Dermis blood vessel endothelial cell (primary cell): ENCODE measurements around the gene CADM1. TPM values are rescaled to one million over a fixed set of nuclear protein-coding genes. Genes with fewer than 3 reads are reported as not detected.

Experiments used
- DNase-seq: peaks from one replicate; pipeline ENCODE4 v3.0.0; 2010
- total RNA-seq: library from RNA; depleted of rRNA; stranded (reverse); fragments of >200 nt; gene quantifications from 2 replicates; pipeline ENCODE4 v1.2.3, GENCODE V29; 2014

CADM1 gene
- total RNA-seq = 0.56 and 2.2 TPM in 2 replicates

DNA sequence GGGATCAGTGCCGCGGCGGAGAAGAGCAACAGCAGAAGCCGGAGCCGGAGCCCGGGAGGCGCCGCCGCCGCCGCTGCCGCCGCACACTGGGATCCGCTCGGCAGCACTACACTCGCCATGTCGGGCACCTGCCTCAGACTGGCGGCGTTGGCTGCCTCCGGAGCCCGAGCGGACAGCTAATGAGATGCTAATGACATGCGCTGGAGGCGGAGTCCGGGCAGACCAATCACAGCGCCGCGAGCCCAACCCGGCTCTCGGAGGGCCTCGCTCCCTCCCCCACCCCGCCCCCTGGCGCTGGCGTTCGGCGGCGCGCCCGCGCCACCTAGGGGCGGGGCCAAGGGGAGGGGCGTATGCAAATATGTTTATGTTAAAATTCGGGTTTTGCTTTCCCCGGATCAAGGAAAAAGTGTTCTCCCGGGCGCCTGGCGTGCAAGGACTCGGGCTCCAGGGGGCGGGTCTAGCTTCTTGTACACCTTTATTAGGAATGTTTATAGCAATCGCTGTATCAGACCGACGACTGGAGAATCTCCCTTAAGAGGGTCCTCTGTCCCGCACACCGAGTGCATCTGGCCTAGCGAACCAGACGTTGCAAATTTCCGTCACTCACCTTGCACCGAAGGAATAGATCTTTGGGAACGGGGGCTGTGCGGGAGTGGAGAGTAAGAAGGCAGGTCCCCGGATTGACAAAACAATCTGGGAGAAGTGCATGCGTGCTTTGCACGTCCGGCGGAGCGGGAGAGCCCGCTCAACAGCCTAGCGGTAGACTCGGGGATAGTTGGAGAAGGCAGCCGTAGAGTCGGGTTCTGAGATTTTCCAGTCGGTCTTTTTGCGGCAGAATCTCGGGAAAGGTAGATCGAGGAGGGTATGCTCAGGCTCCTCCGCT, at the start of gene CADM1:
Gene CADM1, minus strand, starts transcription at position 140 of the 883 bp plus-strand sequence.
- DNase-seq = peak; percentile 90

DNA sequence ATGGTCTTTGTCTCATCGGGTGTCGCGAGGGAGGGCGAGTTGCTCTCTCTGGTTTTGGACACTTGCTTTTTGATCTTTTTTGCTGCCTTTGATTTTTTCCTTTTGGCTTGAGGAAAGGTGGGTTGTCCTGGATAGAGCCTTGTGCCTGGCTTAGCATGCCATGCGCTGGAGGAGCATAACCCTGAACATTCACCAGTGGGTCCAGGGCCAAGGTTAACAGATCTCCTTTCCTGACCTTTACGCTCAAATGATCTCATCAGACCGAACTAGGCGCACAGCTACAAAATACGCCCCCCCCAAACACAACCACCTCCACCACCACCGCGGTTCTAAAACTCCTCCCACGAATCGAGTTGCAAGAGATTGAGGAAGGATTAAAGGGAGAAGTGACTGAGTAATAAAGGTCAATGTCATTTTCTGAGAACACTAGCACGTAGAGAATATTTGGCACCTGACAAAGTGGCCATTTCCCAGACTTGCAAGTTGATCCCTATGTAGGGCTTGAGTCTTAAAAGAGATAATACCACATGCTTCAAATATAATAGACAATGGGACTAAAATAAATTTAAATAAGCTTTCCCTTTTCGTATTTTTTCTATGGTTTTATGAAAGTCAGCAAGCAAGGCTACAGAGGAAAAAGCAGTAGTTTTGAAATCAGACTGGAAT, 48.7 kb upstream of the CADM1 start:
- DNase-seq = no peak

DNA sequence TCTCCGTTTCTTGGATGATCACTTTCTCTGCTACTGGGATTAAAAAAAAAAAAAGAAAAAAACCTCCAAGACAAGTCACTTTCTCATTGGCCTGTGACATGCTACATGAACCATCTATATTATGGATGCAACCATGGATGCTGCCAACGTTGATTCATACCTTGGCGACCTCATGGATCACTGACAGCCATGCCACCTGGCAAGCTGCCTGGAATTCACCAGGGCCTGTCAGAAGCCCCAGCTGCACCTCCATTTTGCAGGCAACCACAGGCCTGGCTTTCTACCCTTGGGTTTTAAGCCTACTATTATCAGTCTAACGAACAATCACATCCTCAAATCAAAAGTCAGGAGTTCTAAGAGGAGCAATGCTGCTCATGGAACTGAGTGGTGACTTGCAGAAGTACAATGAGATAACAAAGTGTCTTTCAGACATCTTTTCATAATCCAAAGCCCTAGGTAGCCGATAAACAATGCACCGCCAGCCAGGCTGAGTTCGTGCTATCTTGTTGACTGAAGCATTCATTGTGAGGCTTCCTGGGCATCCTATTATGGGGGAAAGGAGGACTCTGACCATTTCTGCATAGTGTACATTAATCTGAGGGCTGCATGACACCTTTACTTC, 48.0 kb upstream of the CADM1 start:
- no peak for DNase-seq

DNA sequence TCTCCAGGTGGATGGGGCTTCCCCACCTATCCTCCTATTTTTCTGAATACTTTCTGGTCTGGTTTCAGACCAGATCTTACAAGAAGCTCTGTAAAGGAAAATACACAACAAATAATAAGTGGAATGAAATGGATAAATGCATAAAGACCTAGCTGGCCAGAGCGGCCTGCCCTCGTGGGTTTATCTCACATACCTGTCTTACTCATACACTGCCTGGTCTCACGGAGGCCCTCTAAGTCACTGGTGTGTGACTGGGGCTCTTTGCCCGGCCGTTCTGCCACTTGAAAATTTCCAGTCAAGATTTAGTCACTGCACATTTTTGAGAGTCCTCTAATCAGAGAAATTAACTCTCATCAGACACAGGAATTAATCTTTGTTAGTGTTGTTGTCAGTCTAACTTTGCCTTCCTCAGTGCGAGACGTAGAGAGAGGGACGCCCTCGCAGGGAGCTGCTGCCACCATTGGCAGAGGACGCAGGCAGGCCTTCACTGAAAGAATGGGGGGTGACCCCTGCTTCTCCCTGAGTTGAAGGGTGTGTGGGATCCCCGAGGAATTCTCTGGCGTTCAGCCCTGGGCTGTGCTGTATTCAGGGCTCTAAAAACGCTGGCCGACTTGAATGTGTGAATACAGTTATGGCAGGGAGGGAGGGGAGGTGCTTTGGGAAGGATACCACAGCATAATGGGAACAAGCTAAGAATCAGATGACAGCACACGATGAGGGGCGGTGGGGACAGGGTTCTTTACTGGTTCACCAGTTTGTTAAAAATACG, 46.3 kb upstream of the CADM1 start:
- no peak for DNase-seq

DNA sequence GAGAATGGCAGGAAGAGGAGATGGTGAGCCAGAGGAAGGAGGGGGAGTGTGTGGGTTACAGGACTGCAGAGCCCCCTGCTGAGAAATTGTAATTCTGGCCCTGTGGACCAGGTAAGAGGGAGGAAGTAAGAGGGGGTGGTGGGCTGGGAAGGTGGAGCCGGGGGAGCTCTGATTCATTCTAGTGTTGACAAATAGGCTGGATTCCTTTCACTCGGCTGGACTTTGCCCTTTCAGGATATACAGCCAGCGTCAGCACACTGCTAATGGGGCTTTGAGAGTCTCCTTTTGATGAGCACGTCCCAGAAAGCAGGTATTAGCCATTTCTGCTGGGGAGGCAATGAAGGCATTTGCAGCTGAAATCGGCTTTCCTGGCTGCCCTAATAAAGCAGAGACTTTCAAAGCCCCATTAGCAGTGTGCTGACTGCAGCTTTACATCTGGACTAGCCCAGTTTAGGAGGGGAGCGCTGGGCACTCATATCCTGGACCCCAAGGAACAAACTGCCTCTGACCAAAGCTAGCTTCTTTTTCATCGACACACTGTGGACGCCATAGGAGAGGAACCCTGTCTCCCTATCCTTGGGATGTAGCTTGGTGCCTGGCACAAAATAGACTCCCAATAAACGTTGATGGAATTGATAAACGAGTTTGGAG, 44.8 kb upstream of the CADM1 start:
- DNase-seq = no peak

DNA sequence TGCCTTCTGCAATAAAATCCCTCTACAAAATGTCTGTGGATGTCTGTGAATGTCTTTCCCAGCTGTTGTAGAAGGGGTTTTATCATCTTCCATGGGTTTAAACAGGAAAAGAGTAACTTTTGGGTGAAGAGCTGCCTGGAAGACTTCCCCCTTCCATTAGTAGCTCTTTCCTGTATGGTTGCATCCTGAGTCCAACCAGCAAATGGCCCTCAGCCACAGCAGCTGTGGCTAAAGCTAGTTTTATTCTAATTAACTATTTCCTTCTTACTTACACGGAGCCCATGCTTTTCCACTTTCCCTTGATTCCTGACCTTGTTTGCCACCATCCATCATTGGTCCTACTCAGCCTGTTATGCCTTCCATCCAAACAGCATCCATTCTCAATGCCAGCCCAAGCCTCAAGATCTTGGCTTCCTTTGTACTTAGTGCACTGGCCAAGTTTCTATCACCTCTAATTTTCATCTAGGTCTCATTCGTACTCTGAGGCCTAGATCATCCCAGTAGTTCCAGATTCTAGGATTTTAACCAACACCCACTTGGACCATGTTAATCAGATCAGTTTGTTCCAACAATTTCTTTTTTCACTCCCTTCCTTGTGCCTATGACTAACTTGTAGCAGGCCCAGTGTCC, 41.5 kb upstream of the CADM1 start:
- no peak for DNase-seq

DNA sequence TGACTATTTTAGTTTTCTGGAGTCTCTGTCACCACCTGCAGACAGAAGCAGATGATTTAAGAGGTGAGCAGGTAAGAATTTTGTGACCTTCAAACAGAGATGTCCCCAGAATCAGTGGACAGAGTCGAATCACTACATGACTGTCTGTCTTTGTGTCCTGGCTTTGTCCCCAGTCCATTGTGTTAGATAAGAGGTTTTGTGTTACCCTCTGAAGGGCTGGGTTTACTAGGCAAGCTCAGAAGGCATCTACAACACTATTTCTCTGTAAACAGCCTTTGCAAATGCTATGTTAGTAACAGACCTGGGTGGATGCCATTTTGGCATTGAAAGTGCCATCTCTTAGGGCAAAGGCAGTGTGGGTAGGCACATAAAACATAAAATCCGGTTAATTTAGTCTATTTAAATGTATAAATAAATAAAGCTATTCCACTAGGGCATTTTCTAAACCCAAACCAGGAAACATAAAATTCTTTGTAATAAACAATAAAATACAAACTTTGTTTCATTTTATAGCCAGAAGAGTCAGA, 40.3 kb upstream of the CADM1 start:
- no peak for DNase-seq

DNA sequence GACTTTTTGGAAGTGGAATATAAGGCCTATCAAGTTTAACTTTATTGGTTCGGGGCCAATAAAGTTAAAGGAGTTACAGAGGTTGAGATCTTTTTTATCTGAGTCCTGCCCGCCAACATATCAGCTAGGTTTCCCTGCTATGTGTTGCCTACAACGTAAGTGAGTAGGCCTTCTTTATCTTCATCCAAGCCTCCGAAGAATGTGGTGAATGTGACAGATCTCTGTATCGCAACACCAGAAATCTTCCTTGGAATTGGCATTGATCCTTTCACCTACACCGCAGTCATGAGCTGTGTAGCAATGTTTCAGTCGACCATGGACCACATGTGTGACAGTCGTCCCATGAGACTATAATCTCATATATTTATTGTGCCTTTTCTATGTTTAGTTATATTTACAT, 37.3 kb upstream of the CADM1 start:
- no peak for DNase-seq

DNA sequence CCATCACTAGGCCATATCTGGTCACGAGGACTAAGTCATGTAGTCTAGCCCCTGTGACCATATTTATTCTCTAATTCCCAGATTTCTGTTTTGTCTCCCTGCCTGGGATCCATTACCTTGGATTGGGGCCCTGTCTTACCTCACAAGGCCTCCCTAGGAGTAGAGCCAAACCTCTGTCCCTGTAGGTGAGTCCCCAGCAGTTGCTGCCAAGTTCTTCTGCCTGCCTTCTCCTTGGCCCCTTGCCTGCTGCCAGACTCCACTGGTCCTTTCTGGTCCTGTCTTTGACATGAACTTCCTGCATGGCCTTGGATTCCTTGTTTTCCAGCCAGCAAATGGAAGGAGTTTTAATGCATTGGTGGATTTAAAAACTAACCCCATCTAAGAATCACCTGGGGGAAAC, 35.6 kb upstream of the CADM1 start:
- DNase-seq = no peak

DNA sequence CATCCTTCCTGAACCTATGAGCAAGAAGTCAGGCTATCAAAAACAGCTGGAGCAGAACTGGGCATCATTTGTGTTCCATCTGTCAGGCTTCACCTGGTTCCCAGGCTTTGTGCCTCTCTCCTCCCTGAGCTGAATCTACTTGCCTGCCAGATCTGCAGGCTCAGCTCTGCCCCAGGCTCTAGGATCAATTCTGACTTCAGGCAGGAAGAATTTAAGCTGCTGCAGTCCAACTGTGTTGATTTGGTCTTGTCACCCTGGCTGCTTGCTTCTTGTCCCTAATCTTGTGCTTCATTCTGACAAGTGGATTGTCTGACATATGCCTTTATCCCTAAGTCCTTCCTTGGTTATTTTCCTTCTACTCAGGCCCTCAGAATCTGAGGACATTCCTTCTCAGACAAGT, 31.6 kb upstream of the CADM1 start:
- DNase-seq = no peak

DNA sequence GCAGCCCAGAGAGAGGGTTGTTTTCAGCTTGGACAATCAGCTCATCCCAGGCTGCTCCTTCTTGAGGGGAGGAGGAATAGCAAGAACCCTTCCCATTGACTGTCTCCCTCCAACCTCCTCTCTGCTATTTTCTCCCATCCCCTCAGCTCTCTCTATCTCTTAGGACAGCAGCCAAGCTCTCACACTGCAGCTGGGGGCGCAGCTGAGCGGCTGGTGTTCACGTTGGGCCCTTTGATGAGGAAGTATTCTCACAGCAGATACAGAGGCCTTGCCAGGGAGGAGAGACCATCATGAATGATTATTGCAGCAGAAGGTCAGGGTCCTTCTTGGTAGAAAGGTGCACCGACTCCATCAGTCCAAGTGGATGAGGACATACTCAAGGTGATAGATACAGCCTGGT, 26.5 kb upstream of the CADM1 start:
- DNase-seq = no peak

DNA sequence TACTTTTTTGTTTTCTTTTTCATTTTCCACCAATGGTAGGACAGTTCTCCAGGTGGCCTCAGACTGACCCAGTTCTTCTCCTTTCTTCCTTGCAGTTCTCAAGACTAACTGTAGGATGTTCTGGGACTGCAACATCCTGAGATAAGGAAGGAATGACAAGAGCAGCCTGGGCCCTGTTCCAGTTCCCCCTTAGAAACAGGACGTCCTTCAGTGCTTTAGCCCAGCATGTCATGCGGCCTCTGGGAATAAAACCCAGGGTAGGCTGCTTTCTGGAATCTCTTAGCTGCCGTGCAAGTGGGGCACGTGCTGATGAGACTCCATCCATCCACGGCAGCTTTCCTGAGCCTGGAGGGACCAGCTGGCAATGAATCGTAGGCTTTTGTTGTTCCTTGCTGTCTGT, 24.0 kb upstream of the CADM1 start:
- DNase-seq = no peak

DNA sequence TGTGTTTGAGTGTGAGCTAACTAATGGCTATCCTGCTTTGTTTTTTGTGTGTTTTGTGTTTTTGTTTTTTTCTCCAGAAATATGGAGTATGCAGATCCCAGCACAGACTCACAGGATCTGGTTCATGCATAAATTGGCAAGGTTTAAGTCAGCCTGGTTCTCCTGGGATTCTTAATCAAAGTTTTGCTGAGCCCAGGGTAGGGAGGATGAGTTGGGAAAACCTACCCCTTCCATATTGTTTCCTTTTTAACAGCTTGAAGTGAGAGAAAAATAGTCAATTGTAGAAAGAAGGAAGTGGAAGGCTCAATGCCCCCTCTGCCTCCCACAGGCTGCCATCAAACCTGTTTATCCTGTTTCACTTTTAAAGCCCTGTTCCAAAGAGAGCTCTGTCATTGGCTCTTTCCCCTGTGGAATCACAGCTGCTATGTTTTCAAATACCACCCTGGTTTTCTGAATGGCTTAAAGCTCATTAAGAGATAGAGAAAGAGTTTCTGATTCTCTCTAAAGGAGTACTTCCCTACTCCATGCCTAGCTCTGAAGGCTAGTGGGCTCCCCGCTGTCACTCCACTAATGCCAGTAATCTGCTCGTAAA, 23.4 kb upstream of the CADM1 start:
- no peak for DNase-seq

DNA sequence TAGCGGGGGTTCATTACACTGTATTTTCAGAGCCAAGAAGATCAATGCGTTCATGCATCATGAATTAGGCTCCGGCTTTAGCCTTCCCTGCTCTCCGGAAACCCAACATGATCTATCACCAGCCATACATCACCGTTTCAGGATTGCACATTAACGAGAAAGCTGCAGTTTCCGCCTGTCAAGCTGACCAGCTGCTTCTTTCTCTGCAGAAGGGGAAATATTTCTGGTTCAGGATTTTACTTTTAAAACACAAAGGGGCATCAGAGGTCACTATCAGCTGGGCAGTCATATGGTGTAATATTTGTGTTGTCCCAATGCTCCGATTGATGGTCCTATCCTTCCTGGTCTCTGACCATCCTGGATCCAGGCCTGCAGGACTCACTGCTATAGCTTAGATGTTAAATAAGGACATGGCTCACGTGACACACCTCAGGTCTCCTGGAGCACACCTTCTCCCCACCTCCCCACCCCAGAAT, 21.4 kb upstream of the CADM1 start:
- no peak for DNase-seq

DNA sequence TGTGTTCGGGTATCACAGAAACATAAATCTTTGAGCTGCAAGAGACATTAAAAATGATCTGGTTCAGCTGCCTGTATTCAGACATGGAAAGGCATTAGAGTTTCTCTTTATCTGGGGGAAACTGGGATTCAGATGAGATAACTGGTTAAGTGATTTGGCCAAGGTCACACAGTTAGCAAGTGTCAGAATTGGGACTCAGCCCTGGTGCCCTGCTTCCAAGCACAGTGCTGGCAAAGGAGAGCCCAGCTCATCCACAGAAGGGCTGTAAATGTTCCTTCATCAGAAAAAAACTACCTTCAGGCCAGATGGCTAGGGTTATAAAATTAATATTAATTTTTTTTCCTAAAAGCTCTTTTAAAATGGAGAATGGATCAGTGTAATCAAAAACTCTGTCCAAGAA, 20.4 kb upstream of the CADM1 start:
- DNase-seq = no peak

DNA sequence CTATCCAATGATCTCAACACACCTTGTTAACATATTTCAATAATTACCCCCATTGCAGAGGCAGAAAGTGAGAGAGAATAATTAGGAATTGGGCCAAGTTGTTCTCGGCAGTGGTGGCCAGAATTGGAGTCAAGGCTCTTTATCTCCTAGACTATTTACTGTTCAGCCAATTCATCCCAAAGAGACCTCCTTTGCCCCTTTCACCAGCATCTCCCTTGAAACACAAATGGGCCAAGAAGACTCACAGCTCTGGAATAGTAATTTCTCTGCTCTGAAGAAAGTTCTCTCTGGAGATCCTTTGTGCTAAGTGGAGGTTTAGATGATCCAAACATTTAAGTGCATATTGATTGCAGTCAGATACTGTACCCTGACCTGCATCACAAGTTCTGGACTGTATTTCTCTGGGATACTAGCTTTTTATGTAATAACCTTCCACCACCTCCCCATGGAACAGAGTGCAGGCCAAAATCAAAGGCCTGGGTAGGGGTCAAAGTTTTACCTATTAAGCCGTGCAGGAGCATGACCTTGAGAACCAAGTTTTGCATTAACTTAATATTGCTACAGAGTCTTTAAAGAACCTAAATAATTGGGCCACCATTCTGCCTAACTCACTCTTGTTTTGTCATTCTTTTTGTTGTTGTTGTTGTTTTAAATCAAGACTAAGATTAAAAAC, 19.6 kb upstream of the CADM1 start:
- DNase-seq = no peak

DNA sequence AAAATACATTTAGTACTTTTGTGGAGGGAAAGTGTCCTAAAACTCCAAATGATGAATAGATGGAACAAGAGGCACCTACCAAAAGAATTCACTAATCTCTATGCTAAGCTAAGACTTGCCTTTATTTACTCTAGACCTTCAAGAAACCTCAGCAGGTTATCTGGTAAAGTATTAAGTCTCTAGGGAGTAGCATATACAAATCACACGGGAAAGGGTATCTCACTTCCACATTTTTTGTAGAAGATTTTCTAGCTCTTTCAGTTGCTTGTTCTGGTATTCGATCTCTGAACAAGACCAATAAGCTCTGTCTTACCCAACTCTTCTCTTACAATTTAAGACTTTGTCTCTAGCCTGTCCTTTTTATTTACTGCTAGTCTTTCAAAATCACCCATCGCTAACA, 18.1 kb upstream of the CADM1 start:
- no peak for DNase-seq

DNA sequence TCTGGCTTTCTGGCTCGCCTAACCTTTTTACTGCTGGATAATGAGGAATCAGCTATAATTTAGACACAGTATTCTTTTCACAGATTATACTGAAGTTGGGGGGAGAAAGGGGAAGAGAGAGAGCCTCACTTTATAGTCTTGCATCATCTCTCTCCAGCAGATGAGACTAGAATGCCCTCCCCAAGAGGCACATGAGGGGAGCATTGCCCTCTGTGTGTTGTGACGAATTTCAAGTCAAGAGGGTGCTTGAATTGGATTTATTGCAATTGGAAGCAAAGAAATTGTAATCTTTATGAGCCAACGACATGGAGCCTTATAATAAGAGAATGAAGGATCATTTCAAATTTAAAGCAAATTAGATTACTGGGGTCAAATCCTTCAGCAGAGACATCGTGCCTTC, 17.6 kb upstream of the CADM1 start:
- DNase-seq = no peak

DNA sequence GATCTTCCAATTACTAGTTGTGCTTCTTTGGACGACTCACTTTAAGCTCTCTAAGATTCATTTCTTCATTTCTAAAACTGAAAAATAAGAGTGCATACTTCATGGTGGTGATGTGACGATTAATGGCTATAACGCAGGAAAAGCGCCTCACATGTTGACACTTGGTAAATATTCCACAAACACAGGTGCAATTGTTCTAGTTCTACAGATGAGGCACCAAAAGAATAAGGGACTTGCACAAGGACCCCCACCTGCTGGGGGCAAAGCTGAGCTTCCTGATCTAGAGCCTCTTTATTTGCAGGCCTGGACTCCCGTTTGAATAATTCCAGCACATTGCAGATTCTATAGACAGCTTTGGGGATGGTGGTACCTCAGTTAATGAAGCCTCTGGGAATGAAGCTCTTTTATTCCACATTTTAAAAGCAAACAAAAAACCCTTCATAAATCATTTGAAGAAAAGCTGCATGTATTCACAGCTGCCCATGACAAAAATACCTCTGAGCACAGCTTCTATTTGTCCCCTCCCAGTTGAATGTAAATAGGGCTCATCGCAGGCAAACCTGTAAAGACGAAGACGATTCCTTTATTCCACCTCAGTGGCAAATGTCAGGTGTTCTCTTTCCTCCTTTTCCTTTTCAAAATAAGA, 14.9 kb upstream of the CADM1 start:
- DNase-seq = no peak
